NT2/D1 (cell line): ENCODE data around the gene SRF.

Experiments used
- DNase-seq: peaks from one replicate; pipeline ENCODE4 v3.0.0-alpha.2; 2011; ENCODE audit warnings: low read depth, low spot score
- H3K27me3 ChIP-seq: 2 replicates; pipeline ENCODE4 v1.6.0; 2011; ENCODE audit warnings: mild to moderate bottlenecking; ENCODE audit not compliant: insufficient read length, insufficient read depth
- H3K36me3 ChIP-seq: 2 replicates; pipeline ENCODE4 v1.6.1; 2011; ENCODE audit warnings: mild to moderate bottlenecking, low read length, mixed read lengths; ENCODE audit not compliant: insufficient read depth, insufficient read length
- H3K4me1 ChIP-seq: 2 replicates; pipeline ENCODE4 v1.5.1; 2011; ENCODE audit not compliant: insufficient read depth, insufficient read length
- H3K4me3 ChIP-seq: 2 replicates; pipeline ENCODE4 v1.5.1; 2011; ENCODE audit warnings: low read depth; ENCODE audit not compliant: insufficient read length
- H3K9ac ChIP-seq: 2 replicates; pipeline ENCODE4 v1.6.0; 2011; ENCODE audit warnings: low read depth; ENCODE audit not compliant: insufficient read length
- H3K9me3 ChIP-seq: 2 replicates; pipeline ENCODE4 v1.5.1; 2011; ENCODE audit warnings: mild to moderate bottlenecking, low read length; ENCODE audit not compliant: insufficient read depth
- SUZ12 ChIP-seq: IDR thresholded peaks from 2 replicates; pipeline ENCODE4 v1.6.1; 2011; ENCODE audit not compliant: insufficient read length, insufficient read depth; ENCODE audit errors: extremely low read depth
- YY1 ChIP-seq: IDR thresholded peaks from 2 replicates; pipeline ENCODE4 v1.6.1; 2011; ENCODE audit not compliant: insufficient read length, insufficient read depth
- ZNF274 ChIP-seq: IDR thresholded peaks from 2 replicates; pipeline ENCODE4 v1.6.1; 2011; ENCODE audit warnings: mild to moderate bottlenecking, low read depth, low read length

Gene SRF

GRCh38 chr6:43205849-43206248, 34.8 kb downstream of the SRF start:
- Histone ChIP-seq H3K4me1 (peaks cover 8% of the 10 kb centered on the region), H3K9me3 (no peaks in the 10 kb centered on the region), H3K9ac (no peak overlapping the region), H3K36me3 (peaks cover under 1% of the 10 kb centered on the region), H3K4me3 (no peak overlapping the region), H3K27me3 (no peaks in the 10 kb centered on the region)
- DNase-seq = no peak
- no peak for TF ChIP-seq ZNF274
- no peak for TF ChIP-seq SUZ12
- TF ChIP-seq YY1 = no peak

- Histone ChIP-seq H3K9me3 (no peaks in the 10 kb centered on the region), H3K27me3 (no peaks in the 10 kb centered on the region), H3K36me3 (no peaks in the 10 kb centered on the region), H3K4me1 (peaks cover 8% of the 10 kb centered on the region), H3K9ac (no peak overlapping the region), H3K4me3 (no peak overlapping the region)
- no peak for DNase-seq
- no peak for TF ChIP-seq SUZ12
- TF ChIP-seq YY1 = no peak
- no peak for TF ChIP-seq ZNF274
Measured at GRCh38 chr6:43207286-43207685, 36.2 kb downstream of the SRF start.

GRCh38 chr6:43211955-43212354, 40.9 kb downstream of the SRF start:
- Histone ChIP-seq H3K4me1 (peaks cover 2% of the 10 kb centered on the region), H3K9me3 (no peaks in the 10 kb centered on the region), H3K9ac (no peak overlapping the region), H3K27me3 (no peaks in the 10 kb centered on the region), H3K4me3 (no peak overlapping the region), H3K36me3 (no peaks in the 10 kb centered on the region)
- TF ChIP-seq SUZ12 (no peak), ZNF274 (no peak), YY1 (no peak)
- no peak for DNase-seq

GRCh38 chr6:43213431-43213830, 42.4 kb downstream of the SRF start:
- Histone ChIP-seq H3K9me3 (no peaks in the 10 kb centered on the region), H3K4me3 (no peak overlapping the region), H3K36me3 (no peaks in the 10 kb centered on the region), H3K4me1 (peaks cover 2% of the 10 kb centered on the region), H3K27me3 (no peaks in the 10 kb centered on the region), H3K9ac (no peak overlapping the region)
- TF ChIP-seq SUZ12 = no peak
- no peak for TF ChIP-seq YY1
- no peak for TF ChIP-seq ZNF274
- DNase-seq = no peak

GRCh38 chr6:43215066-43215465, 44.0 kb downstream of the SRF start:
- Histone ChIP-seq H3K4me1 (peaks cover 2% of the 10 kb centered on the region), H3K9ac (no peak overlapping the region)

GRCh38 chr6:43216200-43216599, 45.1 kb downstream of the SRF start:
- Histone ChIP-seq H3K4me3 (no peak overlapping the region), H3K36me3 (peaks cover 3% of the 10 kb centered on the region), H3K9ac (no peak overlapping the region), H3K9me3 (no peaks in the 10 kb centered on the region), H3K27me3 (no peaks in the 10 kb centered on the region), H3K4me1 (peaks cover 4% of the 10 kb centered on the region)
- no peak for TF ChIP-seq YY1
- TF ChIP-seq ZNF274 = no peak
- no peak for TF ChIP-seq SUZ12
- no peak for DNase-seq

More at GRCh38 chr6:43215066-43215465, 44.0 kb downstream of the SRF start:
- H3K27me3 ChIP-seq = no peaks in the 10 kb centered on the region
- H3K36me3 ChIP-seq = no peaks in the 10 kb centered on the region
- TF ChIP-seq ZNF274 = no peak
- no peak for TF ChIP-seq YY1
- no peak for TF ChIP-seq SUZ12
- no peak for DNase-seq
- H3K4me3 ChIP-seq = no peak overlapping the region
- H3K9me3 ChIP-seq = no peaks in the 10 kb centered on the region

GRCh38 chr6:43217351-43217750, 46.3 kb downstream of the SRF start:
- no peaks in the 10 kb centered on the region for H3K9me3 ChIP-seq
- peaks cover 6% of the 10 kb centered on the region for H3K36me3 ChIP-seq
- no peaks in the 10 kb centered on the region for H3K27me3 ChIP-seq
- peaks cover 4% of the 10 kb centered on the region for H3K4me1 ChIP-seq
- DNase-seq = no peak
- TF ChIP-seq SUZ12 = no peak
- TF ChIP-seq ZNF274 = no peak
- TF ChIP-seq YY1 = no peak
- H3K4me3 ChIP-seq = no peak overlapping the region
- H3K9ac ChIP-seq = no peak overlapping the region

GRCh38 chr6:43219119-43219518, 48.0 kb downstream of the SRF start:
- H3K9ac ChIP-seq = no peak overlapping the region
- H3K27me3 ChIP-seq = no peaks in the 10 kb centered on the region
- TF ChIP-seq SUZ12 = no peak
- TF ChIP-seq ZNF274 = no peak
- TF ChIP-seq YY1 = no peak
- H3K4me1 ChIP-seq = peaks cover 4% of the 10 kb centered on the region
- DNase-seq = no peak
- H3K36me3 ChIP-seq = peaks cover 21% of the 10 kb centered on the region
- H3K4me3 ChIP-seq = no peak overlapping the region
- H3K9me3 ChIP-seq = no peaks in the 10 kb centered on the region
